ENCODE data around the gene WWOX. TPM values are rescaled to one million over a fixed set of nuclear protein-coding genes. Genes with fewer than 3 reads are reported as not detected.

WWOX gene
- total and polyA plus RNA-seq, 2 of the 13 experiments (the other 11 are each of a cell fraction or from before 2014, with no cell fraction given), result 9.1 to 37.4 TPM

- Histone ChIP-seq H3K4me1 (ENCODE audit: insufficient read depth, low read length) (peaks cover 25% of the 10 kb centered on the region), H3K9ac (ENCODE audit: insufficient read depth, low read depth, low read length) (no peak overlapping the region), H3K79me2 (ENCODE audit: insufficient read depth, low read length) (no peaks in the 10 kb centered on the region), H3K27me3 (ENCODE audit: control insufficient read depth in 1 of 2, insufficient read depth in 2 of 2, low read length in 2 of 2) (no peaks in the 10 kb centered on the region), H3K4me2 (ENCODE audit: low read depth, low read length) (no peak overlapping the region), H3K27ac (ENCODE audit: extremely low read length, insufficient read depth, low read length) (no peak overlapping the region), H4K20me1 (ENCODE audit: insufficient read depth, low read length) (no peaks in the 10 kb centered on the region), H3K36me3 (replicated peaks in 1 of 2; ENCODE audit: control insufficient read depth in 1 of 2, insufficient read depth in 2 of 2, low read length in 2 of 2) (no peaks in the 10 kb centered on the region), H3K9me3 (ENCODE audit: low read length) (no peaks in the 10 kb centered on the region), H2AFZ (ENCODE audit: low read length) (no peak overlapping the region), H3K4me3 (replicated peaks in 1 of 3; ENCODE audit: insufficient read depth in 1 of 3, low read depth in 2 of 3, low read length in 3 of 3) (no peak overlapping the region)
- no peak for DNase-seq (ENCODE audit: low spot score)
- 81% methylated on average over 4 of the region's 4 CpGs for WGBS (ENCODE audit: low lambda C conversion rate)
- TF ChIP-seq ZNF749 (CRISPR knock-in tag; IDR thresholded peaks at IDR 0.05; ENCODE audit: borderline replicate concordance) (no peak), ZNF451 (CRISPR knock-in tag; IDR thresholded peaks at IDR 0.05) (no peak), RFX5 (IDR thresholded peaks at IDR 0.05; ENCODE audit: low read depth, low read length) (no peak), IRF2 (CRISPR knock-in tag; IDR thresholded peaks at IDR 0.05) (no peak), PAXIP1 (CRISPR knock-in tag; conservative IDR thresholded peaks at IDR 0.05) (no peak), ARID3A (IDR thresholded peaks at IDR 0.05; ENCODE audit: low read depth, low read length) (no peak), ZNF34 (CRISPR knock-in tag; IDR thresholded peaks at IDR 0.05; ENCODE audit: borderline replicate concordance) (no peak), REPIN1 (CRISPR knock-in tag; IDR thresholded peaks at IDR 0.05; ENCODE audit: borderline replicate concordance, low read depth) (no peak), ZNF878 (CRISPR knock-in tag; IDR thresholded peaks at IDR 0.05) (no peak), AHR (CRISPR knock-in tag; IDR thresholded peaks at IDR 0.05) (no peak), ARNTL (CRISPR knock-in tag; IDR thresholded peaks at IDR 0.05) (no peak), KAT2B (IDR thresholded peaks at IDR 0.05; ENCODE audit: borderline replicate concordance, low read depth, low read length) (no peak), PLRG1 (conservative IDR thresholded peaks at IDR 0.05) (no peak), ZNF615 (CRISPR knock-in tag; IDR thresholded peaks at IDR 0.05; ENCODE audit: borderline replicate concordance) (no peak), SMAD3 (CRISPR knock-in tag; IDR thresholded peaks at IDR 0.05) (no peak), CEBPB (IDR thresholded peaks at IDR 0.05; ENCODE audit: borderline replicate concordance, low read depth, low read length) (no peak), ZNF839 (CRISPR knock-in tag; IDR thresholded peaks at IDR 0.05; ENCODE audit: borderline replicate concordance) (no peak), LBX2 (CRISPR knock-in tag; IDR thresholded peaks at IDR 0.05; ENCODE audit: borderline replicate concordance) (no peak), ZNF556 (CRISPR knock-in tag; IDR thresholded peaks at IDR 0.05; ENCODE audit: borderline replicate concordance) (no peak)
- BruUV-seq (replicated peaks), result no TSS peak
- intact Hi-C loops (cut with micrococcal nuclease; ENCODE audit: unreplicated experiment) (loop anchor here (1.0 to 5.0 kb wide), 3 partner anchors 209 to 1034 kb away; no protein-coding TSS in a partner anchor), in situ Hi-C loops (cut with HindIII; ENCODE audit: extremely low pct_ligation_motif_present, low pct_unique_long_range_greater_than_20kb) (loop anchor here (25.0 kb wide), 2 partner anchors 809 to 1384 kb away; partner anchors contain the start of gene MAF)
- ATAC-seq, result no peak
- no peak for FAIRE-seq
- ChIA-PET CTCF (ENCODE audit: low intra/inter-chr PET ratio, low total read pairs) (interaction anchor here (1.6 to 2.3 kb wide), 2 partner anchors 209 to 275 kb away, joined by 4 to 11 read pairs; no protein-coding TSS in a partner anchor), POLR2A (no interaction called here)
These were observed 129.2 kb downstream of the WWOX start for GRCh38 chr16:78228704-78229103.
